Measurements from ENCODE around the gene CSTF3.

DNA sequence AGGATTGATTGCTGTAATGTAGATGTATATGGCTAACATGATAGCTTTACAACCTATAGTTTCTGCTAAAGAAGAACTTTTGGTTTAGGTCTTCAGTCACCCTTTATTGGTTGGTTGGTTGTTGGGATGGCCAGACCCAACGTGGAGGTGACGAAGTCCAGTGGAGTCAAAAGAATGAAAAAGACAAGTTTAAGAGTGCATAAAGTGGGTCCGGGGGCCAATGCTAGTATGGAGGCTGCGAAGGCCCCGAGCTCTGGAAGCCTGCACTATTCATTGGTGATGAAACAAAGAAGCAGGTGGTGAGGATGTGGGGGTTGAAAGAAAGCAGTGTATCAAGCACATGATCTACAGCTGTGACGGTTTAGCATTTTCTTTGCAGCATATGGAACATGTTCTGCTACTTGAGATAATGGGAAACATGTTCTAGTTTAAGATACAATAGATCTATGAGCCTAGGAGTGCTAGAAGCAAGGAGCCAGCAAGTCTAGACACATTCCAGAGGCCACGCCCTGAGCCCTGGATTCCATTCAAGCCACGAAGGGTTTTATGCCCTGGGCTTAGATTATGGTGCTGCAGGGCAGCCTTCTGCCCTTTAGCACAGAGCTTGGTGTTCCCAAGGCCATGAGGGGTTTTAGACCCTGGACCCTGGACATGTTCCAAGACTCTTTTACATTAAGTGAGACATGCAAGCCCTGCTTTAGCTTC is 115.6 kb downstream of the CSTF3 start:
- TF ChIP-seq CBX8 (IDR thresholded peaks at IDR 0.05; ENCODE audit: borderline replicate concordance, extremely low read depth, low read depth, low read length, poor library complexity, severe bottlenecking) (no peak), PATZ1 (CRISPR knock-in tag; IDR thresholded peaks at IDR 0.05; ENCODE audit: borderline replicate concordance) (no peak), SIX5 (IDR thresholded peaks at IDR 0.05; ENCODE audit: borderline replicate concordance in 1 of 2, insufficient read depth in 1 of 2, low read depth in 1 of 2, low read length in 2 of 2) (no peak), ZFPM2 (CRISPR knock-in tag; IDR thresholded peaks at IDR 0.05) (no peak), POLR2B (IDR thresholded peaks at IDR 0.05; ENCODE audit: low read depth, partially characterized antibody) (no peak), CBFB (CRISPR knock-in tag; IDR thresholded peaks at IDR 0.05) (no peak), CTCFL (IDR thresholded peaks at IDR 0.05; ENCODE audit: borderline replicate concordance, insufficient read depth, low read depth, low read length, poor library complexity, severe bottlenecking) (no peak), ZNF24 (IDR thresholded peaks at IDR 0.05) (no peak)
- TF ChIP-seq, protein P1, sequence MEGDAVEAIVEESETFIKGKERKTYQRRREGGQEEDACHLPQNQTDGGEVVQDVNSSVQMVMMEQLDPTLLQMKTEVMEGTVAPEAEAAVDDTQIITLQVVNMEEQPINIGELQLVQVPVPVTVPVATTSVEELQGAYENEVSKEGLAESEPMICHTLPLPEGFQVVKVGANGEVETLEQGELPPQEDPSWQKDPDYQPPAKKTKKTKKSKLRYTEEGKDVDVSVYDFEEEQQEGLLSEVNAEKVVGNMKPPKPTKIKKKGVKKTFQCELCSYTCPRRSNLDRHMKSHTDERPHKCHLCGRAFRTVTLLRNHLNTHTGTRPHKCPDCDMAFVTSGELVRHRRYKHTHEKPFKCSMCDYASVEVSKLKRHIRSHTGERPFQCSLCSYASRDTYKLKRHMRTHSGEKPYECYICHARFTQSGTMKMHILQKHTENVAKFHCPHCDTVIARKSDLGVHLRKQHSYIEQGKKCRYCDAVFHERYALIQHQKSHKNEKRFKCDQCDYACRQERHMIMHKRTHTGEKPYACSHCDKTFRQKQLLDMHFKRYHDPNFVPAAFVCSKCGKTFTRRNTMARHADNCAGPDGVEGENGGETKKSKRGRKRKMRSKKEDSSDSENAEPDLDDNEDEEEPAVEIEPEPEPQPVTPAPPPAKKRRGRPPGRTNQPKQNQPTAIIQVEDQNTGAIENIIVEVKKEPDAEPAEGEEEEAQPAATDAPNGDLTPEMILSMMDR (IDR thresholded peaks at IDR 0.05 in 2 of 3, conservative IDR thresholded peaks at IDR 0.05 in 1 of 3; ENCODE audit: insufficient read depth in 2 of 3, low read depth in 1 of 3, low read length in 3 of 3) = no peak
